Gastrocnemius medialis (tissue), 4 donors: ENCODE measurements around the gene ZNF766.

Experiments used
- CTCF ChIP-seq, 5 experiments: fragments of 450-650 bp in 3 of 5; fragments of 200-600 bp in 2 of 5; sonication (generic) in 2 of 5; IDR thresholded peaks in 4 of 5; conservative IDR thresholded peaks in 1 of 5; 1 replicate in 4 of 5; 2 replicates in 1 of 5; pipeline ENCODE4 v1.5.1; 2016 to 2019; ENCODE audit warnings: antibody characterized with exemption in 5 of 5, mild to moderate bottlenecking in 3 of 5, moderate library complexity in 3 of 5
- POLR2A ChIP-seq, 2 donors: fragments of 450-650 bp; IDR thresholded peaks; one replicate each; pipeline ENCODE4 v1.6.1; 2017; ENCODE audit warnings: antibody characterized with exemption in 2 of 2, mild to moderate bottlenecking in 2 of 2, moderate library complexity in 2 of 2

- no peak for TF ChIP-seq CTCF (IDR thresholded peaks at IDR 0.05 in 4 of 5, conservative IDR thresholded peaks at IDR 0.05 in 1 of 5)
- peak in 1 of 2 donors; percentile 46 for TF ChIP-seq POLR2A (IDR thresholded peaks at IDR 0.05)
Observed at GRCh38 chr19:52336117-52336790, 66.9 kb downstream of the ZNF766 start, which contains the start of gene ZNF610.
